ENCODE measurements around the gene C22orf42.
"Not testable (repeated sequence)": the region's sequence is repeated elsewhere in the genome, so short reads cannot be mapped to it uniquely, and the experiment has no call there.

C22orf42 gene

GRCh38 chr22:32177221-32177765 is 18.2 kb upstream of the C22orf42 start:
- Histone ChIP-seq H3K27me3 (replicated peaks; ENCODE audit: control insufficient read depth, insufficient read depth, low read length) (peaks cover 30% of the 10 kb centered on the region), H3K9ac (ENCODE audit: low read length) (no peak overlapping the region), H3K4me1 (ENCODE audit: control insufficient read depth, insufficient read depth, low read length) (no peaks in the 10 kb centered on the region), H3K36me3 (ENCODE audit: control insufficient read depth, insufficient read depth, low read length, severe bottlenecking) (no peaks in the 10 kb centered on the region), H3K9me3 (ENCODE audit: control insufficient read depth, low read length) (peaks cover 9% of the 10 kb centered on the region), H3K4me3 (ENCODE audit: low read length) (no peak overlapping the region)
- DNase-seq (ENCODE audit: low read depth) = no peak

- H3K9me3 ChIP-seq (ENCODE audit: control insufficient read depth, low read length) = peaks cover 9% of the 10 kb centered on the region
- DNase-seq (ENCODE audit: low read depth) = no peak
- no peaks in the 10 kb centered on the region for H3K4me1 ChIP-seq (ENCODE audit: control insufficient read depth, insufficient read depth, low read length)
- no peaks in the 10 kb centered on the region for H3K36me3 ChIP-seq (ENCODE audit: control insufficient read depth, insufficient read depth, low read length, severe bottlenecking)
- peaks cover 24% of the 10 kb centered on the region for H3K27me3 ChIP-seq (replicated peaks; ENCODE audit: control insufficient read depth, insufficient read depth, low read length)
- no peak overlapping the region for H3K9ac ChIP-seq (ENCODE audit: low read length)
- H3K4me3 ChIP-seq (ENCODE audit: low read length) = no peak overlapping the region
Observed at GRCh38 chr22:32175683-32176644, 16.9 kb upstream of the C22orf42 start.

- Histone ChIP-seq H3K4me3 (ENCODE audit: low read length) (no peak overlapping the region), H3K9me3 (ENCODE audit: control insufficient read depth, low read length) (peaks cover 9% of the 10 kb centered on the region), H3K4me1 (ENCODE audit: control insufficient read depth, insufficient read depth, low read length) (no peaks in the 10 kb centered on the region), H3K9ac (ENCODE audit: low read length) (no peak overlapping the region), H3K36me3 (ENCODE audit: control insufficient read depth, insufficient read depth, low read length, severe bottlenecking) (no peaks in the 10 kb centered on the region), H3K27me3 (replicated peaks; ENCODE audit: control insufficient read depth, insufficient read depth, low read length) (peaks cover 16% of the 10 kb centered on the region)
- DNase-seq (ENCODE audit: low read depth) = no peak
Observed at GRCh38 chr22:32175115-32175514, 16.0 kb upstream of the C22orf42 start.

GRCh38 chr22:32165681-32166080 is 6.6 kb upstream of the C22orf42 start:
- H3K9ac ChIP-seq (ENCODE audit: low read length) = no peak overlapping the region
- H3K9me3 ChIP-seq (ENCODE audit: control insufficient read depth, low read length) = no peaks in the 10 kb centered on the region
- H3K4me3 ChIP-seq (ENCODE audit: low read length) = no peak overlapping the region
- H3K27me3 ChIP-seq (replicated peaks; ENCODE audit: control insufficient read depth, insufficient read depth, low read length) = peaks cover 9% of the 10 kb centered on the region
- no peaks in the 10 kb centered on the region for H3K4me1 ChIP-seq (ENCODE audit: control insufficient read depth, insufficient read depth, low read length)
- DNase-seq (ENCODE audit: low read depth) = no peak
- no peaks in the 10 kb centered on the region for H3K36me3 ChIP-seq (ENCODE audit: control insufficient read depth, insufficient read depth, low read length, severe bottlenecking)

- H3K9me3 ChIP-seq (ENCODE audit: control insufficient read depth, low read length) = no peaks in the 10 kb centered on the region
- H3K4me3 ChIP-seq (ENCODE audit: low read length) = no peak overlapping the region
- DNase-seq (ENCODE audit: low read depth) = no peak
- H3K4me1 ChIP-seq (ENCODE audit: control insufficient read depth, insufficient read depth, low read length) = no peaks in the 10 kb centered on the region
- H3K36me3 ChIP-seq (ENCODE audit: control insufficient read depth, insufficient read depth, low read length, severe bottlenecking) = no peaks in the 10 kb centered on the region
- H3K27me3 ChIP-seq (replicated peaks; ENCODE audit: control insufficient read depth, insufficient read depth, low read length) = peaks cover 12% of the 10 kb centered on the region
- no peak overlapping the region for H3K9ac ChIP-seq (ENCODE audit: low read length)
Observed at GRCh38 chr22:32164075-32164860, 5.2 kb upstream of the C22orf42 start.

GRCh38 chr22:32160411-32160810 is 1.3 kb upstream of the C22orf42 start:
- H3K4me3 ChIP-seq (ENCODE audit: low read length); H3K9me3 ChIP-seq (ENCODE audit: control insufficient read depth, low read length); DNase-seq (ENCODE audit: low read depth); H3K36me3 ChIP-seq (ENCODE audit: control insufficient read depth, insufficient read depth, low read length, severe bottlenecking); H3K9ac ChIP-seq (ENCODE audit: low read length); H3K4me1 ChIP-seq (ENCODE audit: control insufficient read depth, insufficient read depth, low read length): not testable (repeated sequence)
- peaks cover 12% of the 10 kb centered on the region for H3K27me3 ChIP-seq (replicated peaks; ENCODE audit: control insufficient read depth, insufficient read depth, low read length)

- not testable (repeated sequence) for H3K9ac ChIP-seq (ENCODE audit: low read length); H3K4me3 ChIP-seq (ENCODE audit: low read length); H3K27me3 ChIP-seq (replicated peaks; ENCODE audit: control insufficient read depth, insufficient read depth, low read length); H3K36me3 ChIP-seq (ENCODE audit: control insufficient read depth, insufficient read depth, low read length, severe bottlenecking); H3K9me3 ChIP-seq (ENCODE audit: control insufficient read depth, low read length); H3K4me1 ChIP-seq (ENCODE audit: control insufficient read depth, insufficient read depth, low read length); DNase-seq (ENCODE audit: low read depth)
Observed at GRCh38 chr22:32157632-32158031, 1.5 kb downstream of the C22orf42 start.

GRCh38 chr22:32154727-32155126 is 4.4 kb downstream of the C22orf42 start:
- not testable (repeated sequence) for H3K36me3 ChIP-seq (ENCODE audit: control insufficient read depth, insufficient read depth, low read length, severe bottlenecking); H3K9ac ChIP-seq (ENCODE audit: low read length); H3K27me3 ChIP-seq (replicated peaks; ENCODE audit: control insufficient read depth, insufficient read depth, low read length); DNase-seq (ENCODE audit: low read depth); H3K9me3 ChIP-seq (ENCODE audit: control insufficient read depth, low read length); H3K4me1 ChIP-seq (ENCODE audit: control insufficient read depth, insufficient read depth, low read length); H3K4me3 ChIP-seq (ENCODE audit: low read length)

- H3K4me3 ChIP-seq (ENCODE audit: low read length); H3K27me3 ChIP-seq (replicated peaks; ENCODE audit: control insufficient read depth, insufficient read depth, low read length); H3K9me3 ChIP-seq (ENCODE audit: control insufficient read depth, low read length); H3K36me3 ChIP-seq (ENCODE audit: control insufficient read depth, insufficient read depth, low read length, severe bottlenecking); DNase-seq (ENCODE audit: low read depth); H3K4me1 ChIP-seq (ENCODE audit: control insufficient read depth, insufficient read depth, low read length); H3K9ac ChIP-seq (ENCODE audit: low read length): not testable (repeated sequence)
Observed at GRCh38 chr22:32151641-32152040, 7.5 kb downstream of the C22orf42 start.

- H3K4me3 ChIP-seq (ENCODE audit: low read length); H3K4me1 ChIP-seq (ENCODE audit: control insufficient read depth, insufficient read depth, low read length); H3K9me3 ChIP-seq (ENCODE audit: control insufficient read depth, low read length); DNase-seq (ENCODE audit: low read depth); H3K36me3 ChIP-seq (ENCODE audit: control insufficient read depth, insufficient read depth, low read length, severe bottlenecking); H3K9ac ChIP-seq (ENCODE audit: low read length); H3K27me3 ChIP-seq (replicated peaks; ENCODE audit: control insufficient read depth, insufficient read depth, low read length): not testable (repeated sequence)
Observed at GRCh38 chr22:32150647-32151046, 8.5 kb downstream of the C22orf42 start.

GRCh38 chr22:32148372-32148771 is 10.7 kb downstream of the C22orf42 start:
- not testable (repeated sequence) for H3K4me1 ChIP-seq (ENCODE audit: control insufficient read depth, insufficient read depth, low read length); H3K9ac ChIP-seq (ENCODE audit: low read length); H3K27me3 ChIP-seq (replicated peaks; ENCODE audit: control insufficient read depth, insufficient read depth, low read length); H3K9me3 ChIP-seq (ENCODE audit: control insufficient read depth, low read length); H3K36me3 ChIP-seq (ENCODE audit: control insufficient read depth, insufficient read depth, low read length, severe bottlenecking); DNase-seq (ENCODE audit: low read depth); H3K4me3 ChIP-seq (ENCODE audit: low read length)
